Glutamatergic neuron (in vitro differentiated cells): ENCODE data around the gene PLOD3. TPM values are rescaled to one million over a fixed set of nuclear protein-coding genes. Genes with fewer than 3 reads are reported as not detected.

ENCODE experiments used
- DNase-seq: peaks from one replicate; pipeline ENCODE4 v3.0.0; 2022
- H3K27ac Mint-ChIP-seq: one replicate; pipeline ENCODE4 v1.8.0; 2020; ENCODE audit warnings: mild to moderate bottlenecking, mixed read lengths, inconsistent platforms; ENCODE audit not compliant: unreplicated experiment
- H3K27me3 Mint-ChIP-seq: one replicate; pipeline ENCODE4 v1.8.0; 2020; ENCODE audit warnings: mild to moderate bottlenecking, moderate library complexity, mixed read lengths, inconsistent platforms; ENCODE audit not compliant: unreplicated experiment
- H3K36me3 Mint-ChIP-seq: one replicate; pipeline ENCODE4 v1.8.0; 2020; ENCODE audit warnings: mild to moderate bottlenecking, mixed read lengths, inconsistent platforms; ENCODE audit not compliant: unreplicated experiment
- H3K4me1 Mint-ChIP-seq: one replicate; pipeline ENCODE4 v1.8.0; 2020; ENCODE audit warnings: mild to moderate bottlenecking, low read depth, mixed read lengths, inconsistent platforms; ENCODE audit not compliant: unreplicated experiment
- H3K4me3 Mint-ChIP-seq: one replicate; pipeline ENCODE4 v1.8.0; 2020; ENCODE audit warnings: mild to moderate bottlenecking, mixed read lengths, inconsistent platforms; ENCODE audit not compliant: unreplicated experiment
- H3K9me3 Mint-ChIP-seq: one replicate; pipeline ENCODE4 v1.8.0; 2020; ENCODE audit warnings: mild to moderate bottlenecking, moderate library complexity, mixed read lengths, inconsistent platforms; ENCODE audit not compliant: unreplicated experiment
- total RNA-seq: library from RNA; stranded (reverse); fragmentation: NEBNext Ultra II Directional; extraction: Animal tissue kit (Norgen Biotek cat#: 25700); gene quantifications from one replicate; pipeline ENCODE4 v1.2.1, GENCODE V29; 2021; ENCODE audit not compliant: unreplicated experiment
- TF ChIP-seq, protein P1 (sequence below): fragments of 200-600 bp; sonication (generic); IDR thresholded peaks from one replicate; pipeline ENCODE4 v1.5.0; 2021; ENCODE audit not compliant: partially characterized antibody, unreplicated experiment

Gene PLOD3
- total RNA-seq, 1 donor from 2014 or later, result 47.1 TPM

DNA sequence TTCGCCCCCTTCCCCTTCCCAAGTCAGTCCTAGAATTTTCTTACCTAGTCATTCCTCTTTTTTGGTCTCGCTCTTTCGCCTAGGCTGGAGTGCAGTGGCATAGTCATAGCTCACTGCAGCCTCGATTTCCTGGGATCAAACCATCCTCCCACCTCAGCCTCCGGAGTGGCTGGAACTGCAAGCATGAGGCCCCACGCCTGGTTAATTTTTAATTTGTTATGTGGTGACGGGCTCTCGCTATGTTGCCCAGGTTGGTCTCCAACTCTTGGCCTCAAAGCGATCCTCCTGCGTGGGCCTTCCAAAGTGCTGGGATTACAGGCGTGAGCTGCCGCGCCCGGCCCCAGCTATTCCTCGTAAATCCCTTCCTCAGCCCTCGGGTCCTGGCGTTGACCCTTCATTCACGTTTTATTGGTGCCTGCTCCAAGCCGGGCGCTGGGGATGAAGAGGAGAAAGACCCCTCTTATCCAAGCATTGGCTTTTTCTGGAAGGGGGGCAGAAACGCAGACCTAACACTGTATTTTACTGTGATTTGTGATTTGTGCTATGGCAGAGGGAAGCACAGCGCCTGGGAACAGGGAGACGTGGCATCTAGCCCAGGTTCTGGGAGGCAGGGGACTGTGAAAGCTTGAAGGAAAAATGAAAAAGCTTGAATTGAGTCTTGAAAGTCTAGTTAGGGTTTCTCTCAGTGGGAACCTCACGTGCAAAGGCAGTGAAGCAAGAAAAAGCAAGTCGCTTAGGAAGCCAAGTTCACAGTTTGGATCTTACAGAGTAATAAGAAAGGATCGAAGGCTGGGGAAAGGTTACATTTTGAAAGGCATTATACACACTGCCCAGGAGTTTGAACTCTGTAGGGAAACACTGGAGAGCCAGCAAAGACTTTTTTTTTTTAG, 1.1 kb upstream of the PLOD3 start:
- Mint-ChIP-seq H3K36me3 (no peaks in the 10 kb centered on the region), H3K27ac (peak overlapping the region; percentile 77), H3K4me1 (peaks cover 6% of the 10 kb centered on the region), H3K4me3 (peak overlapping the region; percentile 94), H3K27me3 (peaks cover 4% of the 10 kb centered on the region), H3K9me3 (peaks cover 8% of the 10 kb centered on the region)
- TF ChIP-seq, protein P1, sequence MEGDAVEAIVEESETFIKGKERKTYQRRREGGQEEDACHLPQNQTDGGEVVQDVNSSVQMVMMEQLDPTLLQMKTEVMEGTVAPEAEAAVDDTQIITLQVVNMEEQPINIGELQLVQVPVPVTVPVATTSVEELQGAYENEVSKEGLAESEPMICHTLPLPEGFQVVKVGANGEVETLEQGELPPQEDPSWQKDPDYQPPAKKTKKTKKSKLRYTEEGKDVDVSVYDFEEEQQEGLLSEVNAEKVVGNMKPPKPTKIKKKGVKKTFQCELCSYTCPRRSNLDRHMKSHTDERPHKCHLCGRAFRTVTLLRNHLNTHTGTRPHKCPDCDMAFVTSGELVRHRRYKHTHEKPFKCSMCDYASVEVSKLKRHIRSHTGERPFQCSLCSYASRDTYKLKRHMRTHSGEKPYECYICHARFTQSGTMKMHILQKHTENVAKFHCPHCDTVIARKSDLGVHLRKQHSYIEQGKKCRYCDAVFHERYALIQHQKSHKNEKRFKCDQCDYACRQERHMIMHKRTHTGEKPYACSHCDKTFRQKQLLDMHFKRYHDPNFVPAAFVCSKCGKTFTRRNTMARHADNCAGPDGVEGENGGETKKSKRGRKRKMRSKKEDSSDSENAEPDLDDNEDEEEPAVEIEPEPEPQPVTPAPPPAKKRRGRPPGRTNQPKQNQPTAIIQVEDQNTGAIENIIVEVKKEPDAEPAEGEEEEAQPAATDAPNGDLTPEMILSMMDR, result no peak
- no peak for DNase-seq

DNA sequence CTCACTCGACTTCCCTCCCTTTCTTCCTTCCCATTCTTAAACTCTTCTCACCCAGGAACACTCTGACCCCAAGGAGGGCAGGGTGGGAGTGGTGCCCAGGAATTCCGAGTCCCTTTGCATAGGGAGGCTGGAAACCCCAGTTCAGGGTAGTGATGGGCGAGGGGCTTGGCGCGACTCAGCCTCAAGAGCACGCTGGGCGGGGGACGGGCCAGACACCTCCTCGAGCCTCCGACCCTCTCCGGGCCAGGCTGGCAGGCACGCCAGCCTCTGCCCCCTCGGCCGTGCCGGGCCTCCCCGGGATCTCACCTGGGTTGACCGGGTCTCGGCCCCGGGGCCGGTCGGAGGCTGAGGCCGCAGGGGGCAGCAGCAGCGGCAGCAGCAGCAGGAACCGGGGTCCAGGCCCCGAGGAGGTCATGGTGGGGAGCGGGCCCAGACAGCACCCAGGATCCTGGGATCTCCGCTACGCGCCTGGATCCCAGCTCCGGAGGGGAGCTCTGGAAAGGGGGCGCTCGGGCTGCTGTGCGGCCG, 457 bp downstream of the PLOD3 start:
- TF ChIP-seq, protein P1, result no peak
- Mint-ChIP-seq H3K4me1 (peaks cover 6% of the 10 kb centered on the region), H3K36me3 (no peaks in the 10 kb centered on the region), H3K27ac (peak overlapping the region; percentile 68), H3K9me3 (peaks cover 8% of the 10 kb centered on the region), H3K4me3 (peak overlapping the region; percentile 94), H3K27me3 (peaks cover 4% of the 10 kb centered on the region)
- DNase-seq, result no peak

DNA sequence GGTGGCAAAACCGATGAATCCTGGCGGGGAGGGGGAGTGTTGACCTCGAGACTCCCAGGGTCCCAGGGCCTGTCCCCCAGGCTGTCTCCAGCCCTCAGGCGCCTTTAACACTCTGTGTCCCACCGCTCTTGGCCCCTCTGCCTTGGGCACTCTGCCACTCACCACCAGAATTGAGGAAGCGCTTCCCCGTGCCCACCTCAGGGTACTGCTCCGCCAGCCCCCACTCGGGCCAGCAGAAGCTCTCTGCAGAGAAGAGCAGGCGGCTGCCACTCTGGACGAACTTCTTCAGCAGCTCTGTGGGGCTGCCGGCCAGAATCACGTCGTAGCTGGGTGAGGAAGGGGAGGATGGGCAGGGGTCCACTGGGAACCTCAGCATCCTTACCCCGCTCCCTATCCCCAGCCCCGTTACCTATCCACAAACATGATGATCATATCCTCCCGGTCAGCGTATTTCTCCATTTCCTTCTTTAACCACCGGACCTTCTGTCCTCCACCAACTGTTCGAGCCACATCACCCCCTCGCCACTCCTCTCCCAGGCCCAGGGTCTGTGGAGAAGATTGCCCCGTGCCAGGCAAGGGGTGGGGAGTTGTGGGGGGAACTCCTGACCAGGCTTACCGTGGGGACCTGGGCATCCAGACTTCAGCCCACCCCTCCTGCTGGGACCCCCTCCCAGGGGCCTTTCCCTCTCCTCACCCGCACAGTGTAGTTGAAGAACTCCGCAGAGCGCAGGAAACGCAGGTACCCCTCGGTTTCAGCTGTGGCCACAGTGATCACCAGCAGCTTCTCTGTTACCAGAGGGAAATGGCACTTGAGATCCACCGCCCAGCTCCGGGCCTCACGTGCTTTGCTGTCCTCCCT, 1.2 kb downstream of the PLOD3 start:
- H3K4me1 Mint-ChIP-seq, result peaks cover 6% of the 10 kb centered on the region
- peak overlapping the region; percentile 68 for H3K27ac Mint-ChIP-seq
- no peaks in the 10 kb centered on the region for H3K36me3 Mint-ChIP-seq
- peaks cover 4% of the 10 kb centered on the region for H3K27me3 Mint-ChIP-seq
- peaks cover 8% of the 10 kb centered on the region for H3K9me3 Mint-ChIP-seq
- no peak for DNase-seq
- peak overlapping the region; percentile 94 for H3K4me3 Mint-ChIP-seq
- TF ChIP-seq, protein P1, result no peak

DNA sequence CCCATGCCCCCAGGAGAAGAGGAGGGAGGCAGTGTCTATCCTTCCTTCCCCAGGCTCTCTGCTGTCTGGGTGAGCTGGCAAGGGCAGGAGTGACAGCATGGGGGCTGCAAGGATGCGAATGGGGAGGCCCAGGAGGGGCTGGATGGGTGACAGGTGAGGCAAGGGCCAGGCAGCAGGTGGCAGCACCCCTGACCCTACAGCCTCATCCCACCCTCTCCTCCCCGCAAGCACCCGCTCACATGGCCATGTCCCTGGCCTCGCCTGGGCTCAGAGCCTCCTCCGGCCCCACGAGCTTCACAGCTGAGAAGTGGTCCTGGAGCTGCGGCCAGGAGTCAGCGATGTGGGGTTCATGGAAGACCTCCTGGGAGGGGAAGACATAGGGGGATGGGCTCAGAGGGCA, 5.4 kb downstream of the PLOD3 start:
- H3K27ac Mint-ChIP-seq, result no peak overlapping the region
- no peak overlapping the region for H3K4me3 Mint-ChIP-seq
- peaks cover 2% of the 10 kb centered on the region for H3K9me3 Mint-ChIP-seq
- peaks cover 2% of the 10 kb centered on the region for H3K4me1 Mint-ChIP-seq
- H3K36me3 Mint-ChIP-seq, result no peaks in the 10 kb centered on the region
- DNase-seq, result no peak
- TF ChIP-seq, protein P1, result no peak
- H3K27me3 Mint-ChIP-seq, result peaks cover 1% of the 10 kb centered on the region
